WTC11 (cell line): ENCODE measurements around the gene ZCCHC18. TPM values are rescaled to one million over a fixed set of nuclear protein-coding genes. Genes with fewer than 3 reads are reported as not detected.

Experiments used
- ATAC-seq: fragments of 200-7000 bp; cut with Tn5 transposase; 2 replicates; pipeline ENCODE4 v1.10.0; 2021; ENCODE audit warnings: mild to moderate bottlenecking, moderate library complexity
- CTCF ChIA-PET: fragments of 300-600 bp; sonication (Branson Sonifier 250); formaldehyde crosslinking; loops from one replicate; lab custom pipeline; 2021; ENCODE audit warnings: antibody characterized with exemption; lab: Charles Lee
- POLR2A ChIA-PET: fragments of 350-600 bp; sonication (Branson Sonifier 250); formaldehyde crosslinking; loops from one replicate; lab custom pipeline; 2021; ENCODE audit warnings: antibody characterized with exemption; lab: Charles Lee
- DNase-seq: peaks from one replicate; pipeline ENCODE4 v3.0.0; 2021; ENCODE audit warnings: low spot score
- H3K27ac Mint-ChIP-seq: 2 replicates; pipeline ENCODE4 v1.8.0; 2021; ENCODE audit warnings: mixed read lengths
- H3K27me3 Mint-ChIP-seq: 2 replicates; pipeline ENCODE4 v1.8.0; 2021; ENCODE audit warnings: low read depth, mild to moderate bottlenecking, moderate library complexity, mixed read lengths
- H3K36me3 Mint-ChIP-seq: 2 replicates; pipeline ENCODE4 v1.8.0; 2021; ENCODE audit warnings: mixed read lengths
- H3K4me1 Mint-ChIP-seq: 2 replicates; pipeline ENCODE4 v1.8.0; 2022; ENCODE audit warnings: mixed read lengths
- H3K4me3 Mint-ChIP-seq: 2 replicates; pipeline ENCODE4 v1.8.0; 2021; ENCODE audit warnings: mild to moderate bottlenecking, moderate library complexity, mixed read lengths
- H3K9me3 Mint-ChIP-seq: 2 replicates; pipeline ENCODE4 v1.8.0; 2021; ENCODE audit warnings: mixed read lengths
- JAZF1 ChIP-seq: fragments of 250-450 bp; sonication (Bioruptor Pico); IDR thresholded peaks from 2 replicates; pipeline ENCODE4 v1.9.0; 2021; ENCODE audit warnings: moderate library complexity, mild to moderate bottlenecking, inconsistent platforms
- KAT7 ChIP-seq: sonication (generic); formaldehyde crosslinking; IDR thresholded peaks from 2 replicates; pipeline ENCODE4 v1.8.1; 2023; ENCODE audit warnings: missing genetic modification reagents, mild to moderate bottlenecking, borderline replicate concordance
- NR2C2 ChIP-seq: sonication (generic); formaldehyde crosslinking; IDR thresholded peaks from 2 replicates; pipeline ENCODE4 v1.8.0; 2022; ENCODE audit warnings: mild to moderate bottlenecking, missing genetic modification reagents
- TEAD4 ChIP-seq: sonication (generic); formaldehyde crosslinking; IDR thresholded peaks from 2 replicates; pipeline ENCODE4 v1.8.0; 2022; ENCODE audit warnings: mild to moderate bottlenecking, missing genetic modification reagents
- ZNF396 ChIP-seq: fragments of 250-450 bp; sonication (Bioruptor Pico); IDR thresholded peaks from 2 replicates; pipeline ENCODE4 v1.8.0; 2021; ENCODE audit warnings: mild to moderate bottlenecking, moderate library complexity, borderline replicate concordance
- ZNF416 ChIP-seq: fragments of 250-450 bp; sonication (Bioruptor Pico); IDR thresholded peaks from 2 replicates; pipeline ENCODE4 v1.9.0; 2021; ENCODE audit warnings: mild to moderate bottlenecking, inconsistent platforms
- total RNA-seq: library from RNA; stranded (reverse); gene quantifications from 3 replicates; pipeline ENCODE4 v1.2.3, GENCODE V29; 2021
- TF ChIP-seq, protein P1 (sequence below): sonication (generic); formaldehyde crosslinking; IDR thresholded peaks from 2 replicates; pipeline ENCODE4 v1.8.1; 2022; ENCODE audit warnings: low read depth, missing genetic modification reagents, borderline replicate concordance
- TF ChIP-seq, protein P2 (sequence below): sonication (generic); formaldehyde crosslinking; IDR thresholded peaks from 2 replicates; pipeline ENCODE4 v1.8.1; 2023; ENCODE audit warnings: mild to moderate bottlenecking, missing genetic modification reagents, borderline replicate concordance
- TF ChIP-seq, protein P3 (sequence below): fragments of 250-450 bp; sonication (Bioruptor Pico); IDR thresholded peaks from 2 replicates; pipeline ENCODE4 v2.1.2; 2022; ENCODE audit warnings: mild to moderate bottlenecking, moderate library complexity
- TF ChIP-seq, protein P4 (sequence below): sonication (generic); formaldehyde crosslinking; IDR thresholded peaks from 2 replicates; pipeline ENCODE4 v1.8.1; 2023; ENCODE audit warnings: mild to moderate bottlenecking, missing genetic modification reagents, moderate library complexity
- TF ChIP-seq, protein P5 (sequence below): sonication (generic); formaldehyde crosslinking; IDR thresholded peaks from 2 replicates; pipeline ENCODE4 v1.8.1; 2023; ENCODE audit warnings: mild to moderate bottlenecking, missing genetic modification reagents
- TF ChIP-seq, protein P6 (sequence below): sonication (generic); formaldehyde crosslinking; IDR thresholded peaks from 2 replicates; pipeline ENCODE4 v1.8.1; 2023; ENCODE audit warnings: mild to moderate bottlenecking, missing genetic modification reagents
- TF ChIP-seq, protein P7 (sequence below): sonication (generic); formaldehyde crosslinking; IDR thresholded peaks from 2 replicates; pipeline ENCODE4 v1.8.1; 2023; ENCODE audit warnings: mild to moderate bottlenecking, missing genetic modification reagents, moderate library complexity
- TF ChIP-seq, protein P8 (sequence below): fragments of 250-450 bp; sonication (Bioruptor Pico); IDR thresholded peaks from 2 replicates; pipeline ENCODE4 v1.9.0; 2021; ENCODE audit warnings: mild to moderate bottlenecking

ZCCHC18 gene
- total RNA-seq, 1 experiment from 2014 or later: 2.3 TPM

DNA sequence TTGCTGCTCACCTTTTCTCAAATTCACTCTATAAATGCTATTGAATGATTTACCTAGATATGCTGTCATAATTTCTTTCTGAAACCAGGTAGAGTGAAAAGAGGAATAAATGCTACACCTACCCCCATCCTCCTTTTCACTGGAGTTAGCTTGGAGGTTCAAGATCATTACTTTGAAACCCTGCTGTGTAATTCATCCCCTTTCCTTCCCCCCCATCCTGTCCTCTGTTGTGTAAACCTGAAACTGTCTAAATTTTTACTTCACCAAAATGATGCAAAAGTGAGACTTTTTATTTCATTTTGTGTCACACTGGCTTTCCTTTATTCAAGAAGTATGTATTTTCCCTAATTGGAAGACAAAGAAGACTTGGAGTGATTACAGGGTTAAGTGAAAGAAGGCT lies 5.4 kb downstream of the ZCCHC18 start:
- DNase-seq: no peak
- no peak for ATAC-seq
- Mint-ChIP-seq H3K27me3 (peaks cover 3% of the 10 kb centered on the region; the same call in 1 of the 2 replicates), H3K27ac (no peak overlapping the region), H3K4me3 (no peak overlapping the region), H3K4me1 (peaks cover 13% of the 10 kb centered on the region), H3K9me3 (no peaks in the 10 kb centered on the region), H3K36me3 (no peaks in the 10 kb centered on the region)
- no peak for TF ChIP-seq JAZF1
- TF ChIP-seq NR2C2 (CRISPR knock-in tag): no peak
- TF ChIP-seq ZNF396 (CRISPR knock-in tag): no peak
- TF ChIP-seq, protein P1, sequence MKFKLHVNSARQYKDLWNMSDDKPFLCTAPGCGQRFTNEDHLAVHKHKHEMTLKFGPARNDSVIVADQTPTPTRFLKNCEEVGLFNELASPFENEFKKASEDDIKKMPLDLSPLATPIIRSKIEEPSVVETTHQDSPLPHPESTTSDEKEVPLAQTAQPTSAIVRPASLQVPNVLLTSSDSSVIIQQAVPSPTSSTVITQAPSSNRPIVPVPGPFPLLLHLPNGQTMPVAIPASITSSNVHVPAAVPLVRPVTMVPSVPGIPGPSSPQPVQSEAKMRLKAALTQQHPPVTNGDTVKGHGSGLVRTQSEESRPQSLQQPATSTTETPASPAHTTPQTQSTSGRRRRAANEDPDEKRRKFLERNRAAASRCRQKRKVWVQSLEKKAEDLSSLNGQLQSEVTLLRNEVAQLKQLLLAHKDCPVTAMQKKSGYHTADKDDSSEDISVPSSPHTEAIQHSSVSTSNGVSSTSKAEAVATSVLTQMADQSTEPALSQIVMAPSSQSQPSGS: no peak
- TF ChIP-seq, protein P2, sequence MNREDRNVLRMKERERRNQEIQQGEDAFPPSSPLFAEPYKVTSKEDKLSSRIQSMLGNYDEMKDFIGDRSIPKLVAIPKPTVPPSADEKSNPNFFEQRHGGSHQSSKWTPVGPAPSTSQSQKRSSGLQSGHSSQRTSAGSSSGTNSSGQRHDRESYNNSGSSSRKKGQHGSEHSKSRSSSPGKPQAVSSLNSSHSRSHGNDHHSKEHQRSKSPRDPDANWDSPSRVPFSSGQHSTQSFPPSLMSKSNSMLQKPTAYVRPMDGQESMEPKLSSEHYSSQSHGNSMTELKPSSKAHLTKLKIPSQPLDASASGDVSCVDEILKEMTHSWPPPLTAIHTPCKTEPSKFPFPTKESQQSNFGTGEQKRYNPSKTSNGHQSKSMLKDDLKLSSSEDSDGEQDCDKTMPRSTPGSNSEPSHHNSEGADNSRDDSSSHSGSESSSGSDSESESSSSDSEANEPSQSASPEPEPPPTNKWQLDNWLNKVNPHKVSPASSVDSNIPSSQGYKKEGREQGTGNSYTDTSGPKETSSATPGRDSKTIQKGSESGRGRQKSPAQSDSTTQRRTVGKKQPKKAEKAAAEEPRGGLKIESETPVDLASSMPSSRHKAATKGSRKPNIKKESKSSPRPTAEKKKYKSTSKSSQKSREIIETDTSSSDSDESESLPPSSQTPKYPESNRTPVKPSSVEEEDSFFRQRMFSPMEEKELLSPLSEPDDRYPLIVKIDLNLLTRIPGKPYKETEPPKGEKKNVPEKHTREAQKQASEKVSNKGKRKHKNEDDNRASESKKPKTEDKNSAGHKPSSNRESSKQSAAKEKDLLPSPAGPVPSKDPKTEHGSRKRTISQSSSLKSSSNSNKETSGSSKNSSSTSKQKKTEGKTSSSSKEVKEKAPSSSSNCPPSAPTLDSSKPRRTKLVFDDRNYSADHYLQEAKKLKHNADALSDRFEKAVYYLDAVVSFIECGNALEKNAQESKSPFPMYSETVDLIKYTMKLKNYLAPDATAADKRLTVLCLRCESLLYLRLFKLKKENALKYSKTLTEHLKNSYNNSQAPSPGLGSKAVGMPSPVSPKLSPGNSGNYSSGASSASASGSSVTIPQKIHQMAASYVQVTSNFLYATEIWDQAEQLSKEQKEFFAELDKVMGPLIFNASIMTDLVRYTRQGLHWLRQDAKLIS (CRISPR knock-in tag): no peak
- TF ChIP-seq, protein P3, sequence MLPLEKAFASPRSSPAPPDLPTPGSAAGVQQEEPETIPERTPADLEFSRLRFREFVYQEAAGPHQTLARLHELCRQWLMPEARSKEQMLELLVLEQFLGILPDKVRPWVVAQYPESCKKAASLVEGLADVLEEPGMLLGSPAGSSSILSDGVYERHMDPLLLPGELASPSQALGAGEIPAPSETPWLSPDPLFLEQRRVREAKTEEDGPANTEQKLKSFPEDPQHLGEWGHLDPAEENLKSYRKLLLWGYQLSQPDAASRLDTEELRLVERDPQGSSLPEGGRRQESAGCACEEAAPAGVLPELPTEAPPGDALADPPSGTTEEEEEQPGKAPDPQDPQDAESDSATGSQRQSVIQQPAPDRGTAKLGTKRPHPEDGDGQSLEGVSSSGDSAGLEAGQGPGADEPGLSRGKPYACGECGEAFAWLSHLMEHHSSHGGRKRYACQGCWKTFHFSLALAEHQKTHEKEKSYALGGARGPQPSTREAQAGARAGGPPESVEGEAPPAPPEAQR (CRISPR knock-in tag): no peak
- no peak for TF ChIP-seq TEAD4 (CRISPR knock-in tag)
- no peak for TF ChIP-seq ZNF416
- TF ChIP-seq, protein P4, sequence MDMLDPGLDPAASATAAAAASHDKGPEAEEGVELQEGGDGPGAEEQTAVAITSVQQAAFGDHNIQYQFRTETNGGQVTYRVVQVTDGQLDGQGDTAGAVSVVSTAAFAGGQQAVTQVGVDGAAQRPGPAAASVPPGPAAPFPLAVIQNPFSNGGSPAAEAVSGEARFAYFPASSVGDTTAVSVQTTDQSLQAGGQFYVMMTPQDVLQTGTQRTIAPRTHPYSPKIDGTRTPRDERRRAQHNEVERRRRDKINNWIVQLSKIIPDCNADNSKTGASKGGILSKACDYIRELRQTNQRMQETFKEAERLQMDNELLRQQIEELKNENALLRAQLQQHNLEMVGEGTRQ: no peak
- TF ChIP-seq, protein P5, sequence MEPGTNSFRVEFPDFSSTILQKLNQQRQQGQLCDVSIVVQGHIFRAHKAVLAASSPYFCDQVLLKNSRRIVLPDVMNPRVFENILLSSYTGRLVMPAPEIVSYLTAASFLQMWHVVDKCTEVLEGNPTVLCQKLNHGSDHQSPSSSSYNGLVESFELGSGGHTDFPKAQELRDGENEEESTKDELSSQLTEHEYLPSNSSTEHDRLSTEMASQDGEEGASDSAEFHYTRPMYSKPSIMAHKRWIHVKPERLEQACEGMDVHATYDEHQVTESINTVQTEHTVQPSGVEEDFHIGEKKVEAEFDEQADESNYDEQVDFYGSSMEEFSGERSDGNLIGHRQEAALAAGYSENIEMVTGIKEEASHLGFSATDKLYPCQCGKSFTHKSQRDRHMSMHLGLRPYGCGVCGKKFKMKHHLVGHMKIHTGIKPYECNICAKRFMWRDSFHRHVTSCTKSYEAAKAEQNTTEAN (CRISPR knock-in tag): no peak
- TF ChIP-seq KAT7 (CRISPR knock-in tag): no peak
- TF ChIP-seq, protein P6, sequence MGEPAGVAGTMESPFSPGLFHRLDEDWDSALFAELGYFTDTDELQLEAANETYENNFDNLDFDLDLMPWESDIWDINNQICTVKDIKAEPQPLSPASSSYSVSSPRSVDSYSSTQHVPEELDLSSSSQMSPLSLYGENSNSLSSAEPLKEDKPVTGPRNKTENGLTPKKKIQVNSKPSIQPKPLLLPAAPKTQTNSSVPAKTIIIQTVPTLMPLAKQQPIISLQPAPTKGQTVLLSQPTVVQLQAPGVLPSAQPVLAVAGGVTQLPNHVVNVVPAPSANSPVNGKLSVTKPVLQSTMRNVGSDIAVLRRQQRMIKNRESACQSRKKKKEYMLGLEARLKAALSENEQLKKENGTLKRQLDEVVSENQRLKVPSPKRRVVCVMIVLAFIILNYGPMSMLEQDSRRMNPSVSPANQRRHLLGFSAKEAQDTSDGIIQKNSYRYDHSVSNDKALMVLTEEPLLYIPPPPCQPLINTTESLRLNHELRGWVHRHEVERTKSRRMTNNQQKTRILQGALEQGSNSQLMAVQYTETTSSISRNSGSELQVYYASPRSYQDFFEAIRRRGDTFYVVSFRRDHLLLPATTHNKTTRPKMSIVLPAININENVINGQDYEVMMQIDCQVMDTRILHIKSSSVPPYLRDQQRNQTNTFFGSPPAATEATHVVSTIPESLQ (CRISPR knock-in tag): no peak
- TF ChIP-seq, protein P7, sequence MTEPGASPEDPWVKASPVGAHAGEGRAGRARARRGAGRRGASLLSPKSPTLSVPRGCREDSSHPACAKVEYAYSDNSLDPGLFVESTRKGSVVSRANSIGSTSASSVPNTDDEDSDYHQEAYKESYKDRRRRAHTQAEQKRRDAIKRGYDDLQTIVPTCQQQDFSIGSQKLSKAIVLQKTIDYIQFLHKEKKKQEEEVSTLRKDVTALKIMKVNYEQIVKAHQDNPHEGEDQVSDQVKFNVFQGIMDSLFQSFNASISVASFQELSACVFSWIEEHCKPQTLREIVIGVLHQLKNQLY (CRISPR knock-in tag): no peak
- TF ChIP-seq, protein P8, sequence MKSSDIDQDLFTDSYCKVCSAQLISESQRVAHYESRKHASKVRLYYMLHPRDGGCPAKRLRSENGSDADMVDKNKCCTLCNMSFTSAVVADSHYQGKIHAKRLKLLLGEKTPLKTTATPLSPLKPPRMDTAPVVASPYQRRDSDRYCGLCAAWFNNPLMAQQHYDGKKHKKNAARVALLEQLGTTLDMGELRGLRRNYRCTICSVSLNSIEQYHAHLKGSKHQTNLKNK: no peak
- CTCF ChIA-PET: no interaction called here
- POLR2A ChIA-PET: interaction anchor here (0.6 kb wide), 1 partner anchor 78 kb away, joined by 3 read pairs; no protein-coding TSS in a partner anchor
